ENCODE data around the gene ACAP2. TPM values are rescaled to one million over a fixed set of nuclear protein-coding genes. Genes with fewer than 3 reads are reported as not detected.

The ACAP2 gene
- total and polyA plus RNA-seq, 2 donors from 2014 or later = 4.6 to 50.1 TPM

DNA sequence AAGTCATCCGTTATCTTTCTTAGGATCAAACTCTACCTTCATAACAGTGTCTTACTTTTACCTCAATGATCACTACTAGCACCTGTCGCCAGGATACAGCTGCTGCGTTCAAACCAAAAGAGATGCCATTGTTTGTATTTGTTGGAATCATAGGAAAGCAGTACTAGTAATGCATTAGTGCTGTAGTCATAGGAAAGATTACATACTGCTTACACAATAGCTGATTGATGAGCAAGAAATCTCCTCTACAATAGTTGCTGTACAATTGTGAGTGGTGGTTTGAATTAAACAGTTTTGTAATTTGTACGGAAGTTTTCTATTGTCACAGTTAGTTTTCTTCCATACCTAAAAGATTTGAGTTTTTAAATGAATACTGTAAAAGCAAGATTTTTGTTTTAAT, 21.4 kb downstream of the ACAP2 start:
- FAIRE-seq = no peak
- no peak overlapping the region for H3K27ac ChIP-seq (ENCODE audit: low read depth in 2 of 2, low read length in 2 of 2)
- intact Hi-C loops (cut with DNase I) = no loop called here

DNA sequence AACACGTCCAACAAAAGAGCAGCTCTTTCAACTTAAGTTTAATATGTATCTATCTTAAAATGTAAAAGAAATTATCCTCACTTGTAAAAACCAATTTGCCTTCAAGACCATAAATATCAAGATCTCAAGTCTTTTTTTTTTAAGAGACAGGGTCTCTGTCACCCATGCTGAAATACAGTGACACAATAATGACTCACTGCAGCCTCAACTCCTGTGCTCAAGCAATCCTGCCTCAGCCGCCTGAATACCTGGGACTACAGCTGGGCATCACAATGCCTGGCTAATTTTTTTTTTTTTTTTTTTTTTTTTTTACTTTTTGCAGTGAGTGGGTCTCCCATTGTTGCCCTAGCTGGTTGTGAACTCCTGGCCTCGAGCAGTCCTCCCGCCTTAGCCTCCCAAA, 26.0 kb downstream of the ACAP2 start:
- no peaks in the 10 kb centered on the region for H3K27me3 ChIP-seq (ENCODE audit: control insufficient read depth, insufficient read depth, low read length)
- no peak overlapping the region for H3K9ac ChIP-seq (ENCODE audit: low read length in 3 of 3)
- DNase-seq (no peak), FAIRE-seq (no peak)
- no peak overlapping the region for H3K4me3 ChIP-seq (ENCODE audit: low read length in 3 of 3)
- no peaks in the 10 kb centered on the region for H3K4me1 ChIP-seq (ENCODE audit: control insufficient read depth in 2 of 3, insufficient read depth in 2 of 3, low read depth in 1 of 3, low read length in 3 of 3)
- TF ChIP-seq, protein P1, sequence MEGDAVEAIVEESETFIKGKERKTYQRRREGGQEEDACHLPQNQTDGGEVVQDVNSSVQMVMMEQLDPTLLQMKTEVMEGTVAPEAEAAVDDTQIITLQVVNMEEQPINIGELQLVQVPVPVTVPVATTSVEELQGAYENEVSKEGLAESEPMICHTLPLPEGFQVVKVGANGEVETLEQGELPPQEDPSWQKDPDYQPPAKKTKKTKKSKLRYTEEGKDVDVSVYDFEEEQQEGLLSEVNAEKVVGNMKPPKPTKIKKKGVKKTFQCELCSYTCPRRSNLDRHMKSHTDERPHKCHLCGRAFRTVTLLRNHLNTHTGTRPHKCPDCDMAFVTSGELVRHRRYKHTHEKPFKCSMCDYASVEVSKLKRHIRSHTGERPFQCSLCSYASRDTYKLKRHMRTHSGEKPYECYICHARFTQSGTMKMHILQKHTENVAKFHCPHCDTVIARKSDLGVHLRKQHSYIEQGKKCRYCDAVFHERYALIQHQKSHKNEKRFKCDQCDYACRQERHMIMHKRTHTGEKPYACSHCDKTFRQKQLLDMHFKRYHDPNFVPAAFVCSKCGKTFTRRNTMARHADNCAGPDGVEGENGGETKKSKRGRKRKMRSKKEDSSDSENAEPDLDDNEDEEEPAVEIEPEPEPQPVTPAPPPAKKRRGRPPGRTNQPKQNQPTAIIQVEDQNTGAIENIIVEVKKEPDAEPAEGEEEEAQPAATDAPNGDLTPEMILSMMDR (IDR thresholded peaks at IDR 0.05; ENCODE audit: borderline replicate concordance, extremely low read depth, insufficient read depth) = no peak
- no peaks in the 10 kb centered on the region for H3K36me3 ChIP-seq (ENCODE audit: control insufficient read depth in 2 of 3, insufficient read depth in 3 of 3, low read length in 3 of 3)
- intact Hi-C loops (cut with DNase I) = no loop called here
- no peak overlapping the region for H3K27ac ChIP-seq (ENCODE audit: low read depth in 2 of 2, low read length in 2 of 2)
- H3K9me3 ChIP-seq (ENCODE audit: control insufficient read depth in 2 of 3, insufficient read depth in 1 of 3, low read length in 3 of 3) = no peaks in the 10 kb centered on the region

More for the DNA sequence above, 21.4 kb downstream of the ACAP2 start:
- no peaks in the 10 kb centered on the region for H3K4me1 ChIP-seq (ENCODE audit: control insufficient read depth in 2 of 3, insufficient read depth in 2 of 3, low read depth in 1 of 3, low read length in 3 of 3)
- H3K27me3 ChIP-seq (ENCODE audit: control insufficient read depth, insufficient read depth, low read length) = no peaks in the 10 kb centered on the region
- DNase-seq = no peak
- TF ChIP-seq, protein P1 (IDR thresholded peaks at IDR 0.05; ENCODE audit: borderline replicate concordance, extremely low read depth, insufficient read depth) = no peak
- H3K4me3 ChIP-seq (ENCODE audit: low read length in 3 of 3) = no peak overlapping the region
- H3K9ac ChIP-seq (ENCODE audit: low read length in 3 of 3) = no peak overlapping the region
- H3K9me3 ChIP-seq (ENCODE audit: control insufficient read depth in 2 of 3, insufficient read depth in 1 of 3, low read length in 3 of 3) = no peaks in the 10 kb centered on the region
- H3K36me3 ChIP-seq (ENCODE audit: control insufficient read depth in 2 of 3, insufficient read depth in 3 of 3, low read length in 3 of 3) = no peaks in the 10 kb centered on the region

DNA sequence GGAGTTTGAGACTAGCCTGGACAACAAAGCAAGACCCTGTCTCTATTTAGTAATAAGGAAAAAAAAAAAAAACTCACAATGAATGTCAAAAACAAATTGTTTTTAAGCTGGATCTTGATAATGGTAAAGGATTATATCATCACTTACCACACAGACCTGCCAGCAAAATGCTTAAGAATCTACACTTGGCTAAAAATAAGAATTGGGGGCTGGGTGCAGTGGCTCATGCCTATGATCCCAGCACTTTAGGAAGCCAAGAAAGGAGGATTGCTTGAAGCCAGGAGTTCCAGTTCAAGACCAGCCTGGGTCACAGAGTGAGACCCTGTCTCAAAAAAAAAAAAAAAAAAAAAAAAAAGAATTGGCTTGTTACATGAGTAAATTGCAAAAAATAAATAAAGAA, 31.0 kb downstream of the ACAP2 start:
- Histone ChIP-seq H3K4me3 (ENCODE audit: low read length in 3 of 3) (no peak overlapping the region), H3K27ac (ENCODE audit: low read depth in 2 of 2, low read length in 2 of 2) (no peak overlapping the region), H3K4me1 (ENCODE audit: control insufficient read depth in 2 of 3, insufficient read depth in 2 of 3, low read depth in 1 of 3, low read length in 3 of 3) (no peaks in the 10 kb centered on the region), H3K9me3 (ENCODE audit: control insufficient read depth in 2 of 3, insufficient read depth in 1 of 3, low read length in 3 of 3) (no peaks in the 10 kb centered on the region), H3K9ac (ENCODE audit: low read length in 3 of 3) (no peak overlapping the region), H3K36me3 (ENCODE audit: control insufficient read depth in 2 of 3, insufficient read depth in 3 of 3, low read length in 3 of 3) (no peaks in the 10 kb centered on the region), H3K27me3 (ENCODE audit: control insufficient read depth, insufficient read depth, low read length) (no peaks in the 10 kb centered on the region)
- FAIRE-seq (no peak), DNase-seq (no peak)
- intact Hi-C loops (cut with DNase I) = no loop called here
- TF ChIP-seq, protein P1 (IDR thresholded peaks at IDR 0.05; ENCODE audit: borderline replicate concordance, extremely low read depth, insufficient read depth) = no peak

DNA sequence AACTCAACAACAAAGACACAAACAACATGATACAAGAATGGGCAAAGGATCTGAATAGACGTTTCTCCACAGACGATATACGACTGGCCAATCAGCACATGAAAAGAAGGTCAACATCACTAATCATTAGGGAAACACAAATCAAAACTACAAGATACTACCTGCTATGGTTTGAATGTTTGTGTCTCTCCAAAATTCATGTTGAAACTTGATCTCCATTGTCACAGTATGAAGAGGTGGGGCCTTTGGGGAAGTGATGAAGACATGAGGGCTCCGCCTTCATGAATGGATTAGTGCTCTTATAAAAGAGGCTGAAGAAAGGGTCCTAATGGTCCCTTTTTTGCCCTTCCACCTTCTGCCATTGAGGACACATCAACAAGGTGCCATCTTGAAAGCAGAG, 32.3 kb downstream of the ACAP2 start:
- TF ChIP-seq, protein P1 (IDR thresholded peaks at IDR 0.05; ENCODE audit: borderline replicate concordance, extremely low read depth, insufficient read depth) = no peak
- H3K9ac ChIP-seq (ENCODE audit: low read length in 3 of 3) = no peak overlapping the region
- no peak overlapping the region for H3K4me3 ChIP-seq (ENCODE audit: low read length in 3 of 3)
- no peak overlapping the region for H3K27ac ChIP-seq (ENCODE audit: low read depth in 2 of 2, low read length in 2 of 2)
- H3K9me3 ChIP-seq (ENCODE audit: control insufficient read depth in 2 of 3, insufficient read depth in 1 of 3, low read length in 3 of 3) = no peaks in the 10 kb centered on the region
- FAIRE-seq = no peak
- DNase-seq = no peak
- no peaks in the 10 kb centered on the region for H3K4me1 ChIP-seq (ENCODE audit: control insufficient read depth in 2 of 3, insufficient read depth in 2 of 3, low read depth in 1 of 3, low read length in 3 of 3)
- no peaks in the 10 kb centered on the region for H3K27me3 ChIP-seq (ENCODE audit: control insufficient read depth, insufficient read depth, low read length)
- intact Hi-C loops (cut with DNase I) = no loop called here
- no peaks in the 10 kb centered on the region for H3K36me3 ChIP-seq (ENCODE audit: control insufficient read depth in 2 of 3, insufficient read depth in 3 of 3, low read length in 3 of 3)
